Measurements from ENCODE around the gene SLC25A28.

SLC25A28 gene

GRCh38 chr10:99569961-99570360, 50.3 kb downstream of the SLC25A28 start:
- no peaks in the 10 kb centered on the region for H3K27me3 ChIP-seq (ENCODE audit: insufficient read depth, low read length)
- H3K27ac ChIP-seq (ENCODE audit: low read length), result no peak overlapping the region
- H3K4me3 ChIP-seq (ENCODE audit: low read length), result no peak overlapping the region
- no peaks in the 10 kb centered on the region for H3K9me3 ChIP-seq (ENCODE audit: insufficient read depth, low read depth, low read length)
- peaks cover 3% of the 10 kb centered on the region; the same call in 1 of the 2 replicates for H3K4me1 ChIP-seq (ENCODE audit: insufficient read depth, low read length)
- no peak overlapping the region for H3K9ac ChIP-seq (ENCODE audit: low read depth, low read length)
- H3K36me3 ChIP-seq (ENCODE audit: insufficient read depth, low read depth, low read length), result no peaks in the 10 kb centered on the region

DNA sequence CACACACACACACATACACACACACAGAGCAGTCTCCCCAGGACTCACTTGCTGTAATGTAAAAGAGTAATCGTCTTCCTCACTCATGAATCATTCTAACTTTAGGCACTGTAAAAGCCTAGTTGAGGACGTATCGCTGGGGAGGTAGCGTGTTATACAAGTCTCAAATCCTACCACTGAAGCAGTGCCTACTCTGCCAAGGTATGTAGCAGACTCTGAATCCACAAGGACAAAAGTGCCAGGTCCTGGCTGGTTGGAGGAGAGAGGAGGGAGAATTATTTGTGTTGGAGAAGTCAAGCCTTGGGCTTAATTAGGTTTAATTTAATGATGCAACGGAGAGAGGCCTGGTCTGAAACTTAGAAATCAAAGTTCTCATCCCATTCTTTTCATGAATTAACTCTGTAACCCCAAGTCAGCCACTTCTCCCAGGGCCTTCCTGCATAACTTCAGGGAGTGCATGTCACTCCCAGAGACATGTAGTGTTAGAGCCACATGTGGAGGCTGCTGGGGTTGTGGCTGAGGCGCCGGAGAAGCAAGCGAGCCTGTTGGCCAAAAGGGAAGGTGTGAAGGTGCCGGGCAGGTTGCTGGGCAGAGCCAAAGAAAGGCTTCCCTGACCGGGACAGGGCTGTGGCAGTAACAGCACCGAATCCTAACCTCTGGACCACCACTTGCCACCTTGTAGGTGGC, 50.8 kb downstream of the SLC25A28 start:
- H3K27me3 ChIP-seq (ENCODE audit: insufficient read depth, low read length), result no peaks in the 10 kb centered on the region
- no peaks in the 10 kb centered on the region for H3K9me3 ChIP-seq (ENCODE audit: insufficient read depth, low read depth, low read length)
- no peak overlapping the region for H3K27ac ChIP-seq (ENCODE audit: low read length)
- H3K4me1 ChIP-seq (ENCODE audit: insufficient read depth, low read length), result peaks cover 3% of the 10 kb centered on the region; the same call in 1 of the 2 replicates
- no peaks in the 10 kb centered on the region for H3K36me3 ChIP-seq (ENCODE audit: insufficient read depth, low read depth, low read length)
- no peak overlapping the region for H3K4me3 ChIP-seq (ENCODE audit: low read length)
- no peak overlapping the region for H3K9ac ChIP-seq (ENCODE audit: low read depth, low read length)

DNA sequence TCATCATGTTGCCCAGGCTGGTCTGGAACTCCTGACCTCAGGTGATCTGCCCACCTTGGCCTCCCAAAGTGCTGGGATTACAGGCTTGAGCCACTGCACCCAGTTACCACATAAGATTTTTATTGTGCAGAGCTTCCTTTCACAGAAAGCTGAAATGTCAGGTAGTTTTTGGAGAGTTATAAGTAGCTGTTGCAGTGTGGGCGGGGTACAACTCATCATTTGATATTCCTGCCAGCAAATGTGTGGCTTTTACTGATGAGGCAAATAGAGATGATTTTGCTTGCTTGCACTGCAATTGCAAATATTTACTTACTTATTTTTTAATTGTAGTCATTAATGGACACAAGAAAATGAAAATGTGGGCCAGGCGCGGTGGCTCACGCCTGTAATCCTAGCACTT, 55.1 kb downstream of the SLC25A28 start:
- Histone ChIP-seq H3K4me3 (ENCODE audit: low read length) (no peak overlapping the region), H3K4me1 (ENCODE audit: insufficient read depth, low read length) (peaks cover 3% of the 10 kb centered on the region; the same call in 1 of the 2 replicates), H3K9me3 (ENCODE audit: insufficient read depth, low read depth, low read length) (no peaks in the 10 kb centered on the region), H3K27ac (ENCODE audit: low read length) (no peak overlapping the region), H3K36me3 (ENCODE audit: insufficient read depth, low read depth, low read length) (no peaks in the 10 kb centered on the region), H3K27me3 (ENCODE audit: insufficient read depth, low read length) (no peaks in the 10 kb centered on the region), H3K9ac (ENCODE audit: low read depth, low read length) (no peak overlapping the region)

DNA sequence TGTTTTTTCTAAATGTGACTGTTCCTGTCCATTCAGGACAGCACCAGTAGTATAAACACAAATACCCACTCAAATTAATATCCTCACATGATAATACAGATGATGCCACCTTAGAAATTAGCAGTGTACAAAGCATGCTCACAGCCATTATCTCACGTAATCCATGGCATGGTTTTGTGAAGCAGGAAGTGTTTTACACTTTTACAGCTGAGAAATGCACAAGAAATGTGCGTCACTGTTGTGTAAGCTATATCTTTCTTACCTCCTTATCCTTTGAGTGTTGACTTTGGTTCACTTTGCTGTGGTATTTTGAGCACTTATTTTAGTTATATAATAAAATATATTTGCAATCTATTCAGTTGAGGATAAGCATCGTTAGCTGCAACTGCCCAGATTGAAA, 55.9 kb downstream of the SLC25A28 start:
- Histone ChIP-seq H3K4me3 (ENCODE audit: low read length) (no peak overlapping the region), H3K27ac (ENCODE audit: low read length) (no peak overlapping the region), H3K4me1 (ENCODE audit: insufficient read depth, low read length) (peaks cover 3% of the 10 kb centered on the region; the same call in 1 of the 2 replicates), H3K9me3 (ENCODE audit: insufficient read depth, low read depth, low read length) (no peaks in the 10 kb centered on the region), H3K27me3 (ENCODE audit: insufficient read depth, low read length) (no peaks in the 10 kb centered on the region), H3K9ac (ENCODE audit: low read depth, low read length) (no peak overlapping the region), H3K36me3 (ENCODE audit: insufficient read depth, low read depth, low read length) (no peaks in the 10 kb centered on the region)

DNA sequence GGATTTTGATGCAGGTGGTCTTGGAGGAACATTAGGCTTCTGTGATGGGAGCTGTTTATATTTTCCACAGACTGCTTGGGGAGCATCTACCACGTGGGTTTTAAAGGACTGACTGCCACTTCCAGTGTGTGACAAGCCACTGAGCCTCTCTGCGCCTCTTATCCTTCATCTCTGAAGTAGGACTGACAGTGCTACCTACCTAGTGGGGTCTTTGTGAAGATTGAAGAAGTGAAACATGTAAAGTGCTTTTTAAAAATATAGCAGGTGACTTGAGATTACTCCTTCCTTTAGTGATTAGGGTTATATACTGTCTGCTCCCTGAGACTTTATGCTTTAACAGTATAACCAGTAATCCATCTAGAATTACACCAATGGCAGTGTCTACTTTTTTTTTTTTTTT, 57.6 kb downstream of the SLC25A28 start:
- Histone ChIP-seq H3K4me1 (ENCODE audit: insufficient read depth, low read length) (no peaks in the 10 kb centered on the region), H3K9me3 (ENCODE audit: insufficient read depth, low read depth, low read length) (no peaks in the 10 kb centered on the region), H3K27me3 (ENCODE audit: insufficient read depth, low read length) (no peaks in the 10 kb centered on the region), H3K27ac (ENCODE audit: low read length) (no peak overlapping the region), H3K4me3 (ENCODE audit: low read length) (no peak overlapping the region), H3K36me3 (ENCODE audit: insufficient read depth, low read depth, low read length) (no peaks in the 10 kb centered on the region), H3K9ac (ENCODE audit: low read depth, low read length) (no peak overlapping the region)

All from iPS-20b (cell line).